Mucosa of stomach (tissue), 1 donor: ENCODE measurements around the gene MAGI2.

Experiments
- H3K27me3 ChIP-seq: one replicate; pipeline ENCODE4 v1.7.0; 2013; ENCODE audit warnings: mild to moderate bottlenecking, low read length; ENCODE audit not compliant: control insufficient read depth, insufficient read depth
- H3K36me3 ChIP-seq: one replicate; pipeline ENCODE4 v1.7.0; 2013; ENCODE audit warnings: low read length; ENCODE audit not compliant: control insufficient read depth, insufficient read depth
- H3K4me1 ChIP-seq: one replicate; pipeline ENCODE4 v1.7.0; 2013; ENCODE audit warnings: mild to moderate bottlenecking, low read length; ENCODE audit not compliant: control insufficient read depth, insufficient read depth
- H3K4me3 ChIP-seq: one replicate; pipeline ENCODE4 v1.7.0; 2013; ENCODE audit warnings: low read length
- H3K9ac ChIP-seq: one replicate; pipeline ENCODE4 v1.7.0; 2013; ENCODE audit warnings: mild to moderate bottlenecking, low read length, moderate library complexity
- H3K9me3 ChIP-seq: one replicate; pipeline ENCODE4 v1.7.0; 2013; ENCODE audit warnings: mild to moderate bottlenecking, low read length, moderate library complexity; ENCODE audit not compliant: control insufficient read depth
- donor health status: Pancreatic carcinoma.

MAGI2 gene

GRCh38 chr7:78905436-78905835 lies 548.0 kb downstream of the MAGI2 start:
- no peak overlapping the region for H3K9ac ChIP-seq
- H3K4me1 ChIP-seq, result no peaks in the 10 kb centered on the region
- H3K9me3 ChIP-seq, result no peaks in the 10 kb centered on the region
- H3K27me3 ChIP-seq, result no peaks in the 10 kb centered on the region
- no peak overlapping the region for H3K4me3 ChIP-seq
- no peaks in the 10 kb centered on the region for H3K36me3 ChIP-seq

- no peaks in the 10 kb centered on the region for H3K27me3 ChIP-seq
- no peak overlapping the region for H3K9ac ChIP-seq
- no peaks in the 10 kb centered on the region for H3K36me3 ChIP-seq
- H3K9me3 ChIP-seq, result no peaks in the 10 kb centered on the region
- H3K4me3 ChIP-seq, result no peak overlapping the region
- H3K4me1 ChIP-seq, result no peaks in the 10 kb centered on the region
These were observed 548.5 kb downstream of the MAGI2 start for GRCh38 chr7:78904983-78905382.

DNA sequence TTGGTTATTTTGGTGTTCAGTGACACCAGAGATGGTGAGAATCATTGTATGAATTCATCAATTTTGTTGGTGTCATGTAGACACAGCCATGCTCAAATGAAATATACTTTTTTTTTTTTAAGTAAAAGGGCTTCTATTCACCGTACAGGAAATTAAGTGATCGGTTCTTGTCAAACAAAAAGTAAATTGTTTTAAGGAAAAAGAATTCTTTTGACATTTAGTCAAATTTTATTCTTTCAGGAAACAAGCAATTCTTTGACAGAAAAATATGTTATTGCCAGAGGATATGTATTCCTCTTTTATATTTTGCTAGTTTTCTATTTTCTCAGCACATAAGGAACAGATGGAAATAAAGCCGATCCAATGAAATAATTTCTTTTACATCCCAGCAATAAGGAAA lies 551.9 kb downstream of the MAGI2 start:
- H3K36me3 ChIP-seq, result no peaks in the 10 kb centered on the region
- H3K4me1 ChIP-seq, result no peaks in the 10 kb centered on the region
- H3K9ac ChIP-seq, result no peak overlapping the region
- no peak overlapping the region for H3K4me3 ChIP-seq
- H3K27me3 ChIP-seq, result no peaks in the 10 kb centered on the region
- H3K9me3 ChIP-seq, result no peaks in the 10 kb centered on the region

GRCh38 chr7:78900806-78901205 lies 552.7 kb downstream of the MAGI2 start:
- Histone ChIP-seq H3K4me1 (no peaks in the 10 kb centered on the region), H3K9me3 (no peaks in the 10 kb centered on the region), H3K9ac (no peak overlapping the region), H3K27me3 (no peaks in the 10 kb centered on the region), H3K4me3 (no peak overlapping the region), H3K36me3 (no peaks in the 10 kb centered on the region)

GRCh38 chr7:78895393-78895792 lies 558.1 kb downstream of the MAGI2 start:
- Histone ChIP-seq H3K36me3 (no peaks in the 10 kb centered on the region), H3K27me3 (no peaks in the 10 kb centered on the region), H3K4me3 (no peak overlapping the region), H3K9me3 (no peaks in the 10 kb centered on the region), H3K4me1 (no peaks in the 10 kb centered on the region), H3K9ac (no peak overlapping the region)

GRCh38 chr7:78879206-78879605 lies 574.3 kb downstream of the MAGI2 start:
- no peaks in the 10 kb centered on the region for H3K36me3 ChIP-seq

DNA sequence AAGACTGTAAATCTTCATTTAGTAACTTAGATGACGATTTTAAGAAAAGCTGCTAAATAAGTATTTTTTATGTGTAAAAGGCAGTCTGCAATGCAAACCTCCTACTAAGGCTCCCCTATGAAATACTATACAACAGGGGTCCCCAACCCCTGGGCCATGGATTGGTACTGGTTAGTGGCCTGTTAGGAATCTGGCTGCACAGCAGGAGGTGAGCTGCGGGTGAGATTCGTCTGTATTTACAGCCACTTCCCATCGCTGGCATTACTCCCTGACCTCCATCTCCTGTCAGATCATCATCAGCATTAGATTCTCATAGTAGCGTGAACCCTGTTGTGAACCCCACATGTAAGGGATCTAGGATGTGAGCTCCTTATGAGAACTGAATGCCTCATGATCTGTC lies 580.4 kb downstream of the MAGI2 start:
- no peaks in the 10 kb centered on the region for H3K9me3 ChIP-seq
- H3K27me3 ChIP-seq, result no peaks in the 10 kb centered on the region
- no peaks in the 10 kb centered on the region for H3K4me1 ChIP-seq
- H3K9ac ChIP-seq, result no peak overlapping the region
- no peaks in the 10 kb centered on the region for H3K36me3 ChIP-seq
- H3K4me3 ChIP-seq, result no peak overlapping the region

More at GRCh38 chr7:78879206-78879605, 574.3 kb downstream of the MAGI2 start:
- no peaks in the 10 kb centered on the region for H3K9me3 ChIP-seq
- no peak overlapping the region for H3K9ac ChIP-seq
- H3K4me3 ChIP-seq, result no peak overlapping the region
- no peaks in the 10 kb centered on the region for H3K27me3 ChIP-seq
- no peaks in the 10 kb centered on the region for H3K4me1 ChIP-seq

DNA sequence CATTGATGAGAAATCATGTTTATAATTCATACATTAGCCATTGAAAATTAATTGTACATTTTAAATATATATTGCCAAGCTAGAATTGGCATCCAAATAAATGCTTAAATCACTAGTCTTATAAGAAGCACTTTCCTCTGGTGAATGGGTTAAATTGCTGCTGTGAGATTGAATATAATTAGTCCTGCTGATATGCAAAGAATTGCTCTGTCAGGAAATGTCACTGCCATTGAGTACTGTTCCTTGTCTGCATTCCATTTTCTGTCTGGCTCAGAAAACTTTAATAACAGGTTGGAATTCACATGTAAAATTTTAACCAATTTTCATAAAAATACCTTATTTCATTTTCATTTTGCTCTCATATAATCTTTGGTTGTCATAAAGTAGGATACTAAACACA lies 589.1 kb downstream of the MAGI2 start:
- no peaks in the 10 kb centered on the region for H3K27me3 ChIP-seq
- no peak overlapping the region for H3K9ac ChIP-seq

DNA sequence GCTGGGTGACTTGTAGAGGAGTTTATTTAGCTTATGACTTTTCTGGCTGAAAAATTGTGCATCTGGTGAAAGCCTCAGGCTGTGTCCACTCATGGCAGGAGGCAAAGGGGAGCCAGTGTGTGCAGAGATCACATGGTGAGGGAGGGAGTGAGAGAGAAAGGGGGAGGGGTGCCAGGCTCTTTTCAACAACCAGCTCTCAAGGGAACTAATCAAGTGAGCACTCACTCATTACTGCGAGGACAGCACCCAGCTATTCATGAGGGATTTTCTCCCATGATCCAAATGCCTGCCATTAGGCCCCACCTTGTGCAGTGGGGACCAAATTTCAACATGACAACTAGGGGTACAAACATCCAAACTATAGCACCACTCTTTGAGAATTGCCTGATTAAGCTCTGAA lies 590.2 kb downstream of the MAGI2 start:
- H3K27me3 ChIP-seq, result no peaks in the 10 kb centered on the region
- H3K36me3 ChIP-seq, result no peaks in the 10 kb centered on the region
- H3K4me1 ChIP-seq, result no peaks in the 10 kb centered on the region
- no peak overlapping the region for H3K9ac ChIP-seq
- H3K4me3 ChIP-seq, result no peak overlapping the region
- H3K9me3 ChIP-seq, result no peaks in the 10 kb centered on the region

More for the DNA sequence above, 589.1 kb downstream of the MAGI2 start:
- Histone ChIP-seq H3K9me3 (no peaks in the 10 kb centered on the region), H3K4me1 (no peaks in the 10 kb centered on the region), H3K36me3 (no peaks in the 10 kb centered on the region), H3K4me3 (no peak overlapping the region)

GRCh38 chr7:78862411-78862900 lies 591.0 kb downstream of the MAGI2 start:
- no peak overlapping the region for H3K4me3 ChIP-seq
- H3K4me1 ChIP-seq, result no peaks in the 10 kb centered on the region
- H3K9me3 ChIP-seq, result no peaks in the 10 kb centered on the region
- H3K9ac ChIP-seq, result no peak overlapping the region
- no peaks in the 10 kb centered on the region for H3K36me3 ChIP-seq
- H3K27me3 ChIP-seq, result no peaks in the 10 kb centered on the region

DNA sequence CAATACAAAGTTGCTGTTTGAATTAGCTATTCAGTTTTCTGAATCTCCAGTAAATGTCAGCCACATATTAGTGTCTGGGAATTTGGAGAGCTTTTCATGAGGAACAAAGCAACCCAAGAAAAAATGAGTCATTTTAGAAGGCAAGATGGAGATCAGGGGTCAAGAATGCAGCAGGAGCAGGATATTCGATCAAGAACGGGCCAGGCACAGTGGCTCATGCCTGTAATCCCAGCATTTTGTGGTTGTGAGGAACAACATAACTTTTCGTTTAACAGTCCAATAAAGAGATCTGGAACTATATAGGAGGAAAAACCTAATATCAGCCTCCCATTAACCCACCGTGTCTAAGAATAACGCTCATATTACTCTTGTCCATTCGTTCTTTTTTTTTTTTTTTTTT lies 600.5 kb downstream of the MAGI2 start:
- H3K36me3 ChIP-seq, result no peaks in the 10 kb centered on the region
- no peak overlapping the region for H3K9ac ChIP-seq
- H3K4me3 ChIP-seq, result no peak overlapping the region
- H3K27me3 ChIP-seq, result no peaks in the 10 kb centered on the region
- H3K4me1 ChIP-seq, result no peaks in the 10 kb centered on the region
- H3K9me3 ChIP-seq, result no peaks in the 10 kb centered on the region

DNA sequence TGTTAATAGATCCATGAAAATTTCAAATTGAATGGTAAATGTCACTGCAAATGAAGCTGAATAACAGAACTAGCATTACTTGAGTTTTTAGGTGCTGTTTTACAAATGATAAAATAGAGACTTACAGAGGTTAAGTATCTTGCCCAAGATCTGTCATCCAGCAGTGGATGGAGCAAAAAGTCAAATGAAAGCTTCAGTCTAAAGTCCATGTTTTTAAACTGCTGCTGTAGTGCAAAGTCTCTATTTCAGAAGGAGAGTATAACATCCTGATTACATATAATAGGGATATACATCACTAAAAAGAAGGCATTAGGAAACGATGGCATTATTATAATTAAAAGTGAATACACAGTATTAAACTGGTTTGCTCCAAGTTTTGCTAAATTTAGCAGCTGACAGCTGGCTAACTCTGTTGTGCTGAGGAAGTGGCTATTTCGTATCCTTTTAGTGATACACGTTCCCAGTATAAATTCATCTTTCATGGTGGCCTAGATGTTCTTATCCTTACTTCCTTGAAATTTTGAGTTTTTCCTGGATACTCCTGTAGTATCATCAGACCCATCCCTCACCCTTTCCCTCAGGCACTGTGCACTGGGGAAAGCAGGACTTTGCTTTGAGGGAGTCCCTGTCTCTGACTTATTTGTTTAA lies 603.2 kb downstream of the MAGI2 start:
- no peaks in the 10 kb centered on the region for H3K27me3 ChIP-seq
- no peak overlapping the region for H3K9ac ChIP-seq
- H3K4me3 ChIP-seq, result no peak overlapping the region
- H3K36me3 ChIP-seq, result no peaks in the 10 kb centered on the region
- no peaks in the 10 kb centered on the region for H3K9me3 ChIP-seq
- H3K4me1 ChIP-seq, result no peaks in the 10 kb centered on the region

DNA sequence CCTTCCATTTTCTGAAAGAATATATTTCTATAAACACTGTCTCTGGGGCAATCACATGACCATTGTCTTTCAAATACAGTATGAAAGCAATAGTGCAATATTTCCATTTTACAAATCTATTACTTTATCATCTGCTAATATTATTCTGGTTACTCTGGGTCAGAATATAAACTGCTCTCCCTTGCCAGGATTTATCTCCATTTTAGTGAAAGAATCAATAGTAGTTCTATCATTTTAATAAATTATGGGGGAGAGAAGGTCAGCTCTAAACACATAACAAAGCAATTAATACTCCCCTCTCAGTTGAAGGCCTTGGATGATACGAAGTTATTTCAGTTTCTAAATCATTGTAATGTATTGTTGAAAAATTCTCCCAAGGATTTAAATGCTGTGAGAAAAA lies 608.3 kb downstream of the MAGI2 start:
- Histone ChIP-seq H3K36me3 (no peaks in the 10 kb centered on the region), H3K27me3 (no peaks in the 10 kb centered on the region), H3K4me1 (no peaks in the 10 kb centered on the region), H3K4me3 (no peak overlapping the region), H3K9me3 (no peaks in the 10 kb centered on the region), H3K9ac (no peak overlapping the region)
